DMS153 treated with DMSO at 0.1 percent for 48 hours (cell line): Measurements from ENCODE around the gene NUP50.

Experiments used
- DNase-seq: peaks from one replicate; lab custom pipeline; 2025; ENCODE audit not compliant: unreplicated experiment; lab: John Stamatoyannopoulos, UW

NUP50 gene

DNA sequence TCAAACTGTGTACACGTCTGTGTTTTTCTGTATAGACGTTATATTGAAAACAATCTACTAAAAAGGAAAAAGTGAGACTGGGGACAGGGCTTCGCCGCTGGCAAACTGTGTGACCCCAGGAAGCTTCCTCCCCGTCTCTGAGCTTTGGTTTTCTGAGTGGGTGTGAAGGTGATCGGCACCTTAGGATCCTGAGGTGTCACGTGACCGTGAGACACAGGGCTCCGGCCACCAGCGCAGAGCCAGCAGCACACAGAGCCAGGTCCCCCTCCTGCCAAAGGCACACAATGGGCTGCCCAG lies 44.9 kb downstream of the NUP50 start:
- DNase-seq = no peak

DNA sequence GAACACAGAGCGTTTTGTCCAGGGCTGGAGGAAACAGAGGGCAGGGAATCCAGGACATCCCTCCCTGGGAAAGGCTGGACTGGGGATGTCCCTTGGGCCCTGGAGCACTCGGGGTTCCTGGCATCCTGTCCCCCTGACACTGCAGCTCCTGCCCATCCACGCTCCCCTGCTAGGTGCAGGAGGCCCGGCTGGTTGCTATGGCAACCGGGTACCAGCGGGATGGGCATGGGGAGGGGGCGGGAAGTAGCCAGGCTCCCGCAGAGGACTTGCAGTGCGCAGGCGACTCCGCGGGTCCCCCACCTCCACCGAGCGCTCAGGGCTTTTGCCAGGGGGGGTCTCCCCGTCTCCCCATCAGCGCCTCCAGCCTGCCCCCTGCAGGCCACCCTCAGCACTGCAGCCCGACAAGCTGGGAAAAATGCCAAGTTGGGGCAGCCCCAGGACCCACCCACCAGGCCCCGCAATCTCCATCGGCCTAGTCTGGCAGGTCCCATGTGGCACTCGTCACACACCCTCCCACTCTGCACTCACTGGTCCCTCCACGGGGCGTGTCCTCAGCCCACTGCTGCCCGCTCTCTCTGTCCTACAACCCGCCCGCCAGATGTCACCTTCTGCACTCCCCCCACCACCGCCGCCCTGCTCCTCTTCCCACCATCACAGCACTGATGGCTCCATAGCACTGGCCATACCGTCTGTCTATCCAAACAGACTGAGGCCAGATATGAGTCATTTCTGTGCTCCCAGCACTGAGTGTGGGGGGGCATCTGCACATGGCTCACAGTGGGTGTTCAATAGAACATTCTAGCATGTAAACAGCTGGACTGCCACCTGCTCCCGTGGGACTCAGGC lies 45.5 kb downstream of the NUP50 start:
- DNase-seq = no peak

DNA sequence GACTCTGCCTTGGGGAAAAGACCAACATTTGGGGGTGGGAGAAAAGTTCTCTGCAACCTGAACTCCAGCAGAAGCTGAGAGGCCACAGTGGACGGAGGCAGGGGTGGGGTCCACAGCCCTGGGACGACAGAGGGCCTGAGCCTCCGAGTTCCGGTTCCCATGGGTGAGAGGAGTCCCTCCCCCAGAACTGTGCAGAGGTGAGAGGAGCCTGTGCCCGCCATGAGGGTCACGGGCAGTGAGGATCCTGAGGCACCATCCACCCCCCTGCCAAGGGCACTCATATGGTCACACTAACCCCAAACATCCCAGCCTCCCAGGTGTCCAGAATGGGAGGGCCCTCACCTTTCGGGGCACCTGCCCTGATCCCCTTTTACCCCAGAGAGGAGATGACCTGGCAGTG lies 46.4 kb downstream of the NUP50 start:
- DNase-seq = no peak

DNA sequence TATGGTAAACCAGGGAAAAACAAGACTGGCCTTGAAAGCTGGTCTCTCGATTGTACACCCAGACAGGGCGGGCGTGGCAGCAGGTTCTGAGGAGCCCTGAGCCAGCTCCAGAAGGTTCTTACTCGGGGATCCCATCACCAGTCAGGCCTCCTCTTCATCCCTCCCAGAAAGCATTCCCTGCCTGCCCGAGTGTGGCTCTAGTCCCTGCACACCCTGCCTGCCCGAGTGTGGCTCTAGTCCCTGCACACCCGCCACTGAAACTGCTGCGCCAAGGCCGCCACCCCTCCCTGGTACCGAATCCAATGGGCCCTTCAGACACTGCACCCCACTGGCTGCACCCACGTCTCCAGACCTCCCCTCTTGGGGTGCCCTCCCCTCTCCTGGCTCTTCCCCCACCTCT lies 46.9 kb downstream of the NUP50 start:
- DNase-seq = no peak

DNA sequence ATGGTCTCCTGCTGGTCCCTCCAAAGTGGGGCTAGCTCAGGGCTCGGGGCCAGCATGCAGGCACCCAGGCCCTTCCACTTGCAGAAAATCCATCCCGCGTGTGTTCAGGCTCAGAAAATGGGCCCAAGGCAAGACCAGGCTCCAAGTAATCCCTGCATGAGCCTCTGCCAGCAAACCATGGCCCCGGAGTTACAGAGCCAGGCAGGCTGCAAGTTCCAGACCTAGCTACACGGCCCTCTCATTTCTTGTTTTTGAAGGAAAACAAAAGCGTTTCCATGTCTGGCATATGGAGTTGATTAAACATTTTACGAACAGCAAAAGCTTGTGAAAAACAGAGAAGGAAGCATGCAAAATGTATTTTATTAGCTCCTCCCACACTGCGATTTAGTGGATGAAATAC lies 47.3 kb downstream of the NUP50 start:
- no peak for DNase-seq

DNA sequence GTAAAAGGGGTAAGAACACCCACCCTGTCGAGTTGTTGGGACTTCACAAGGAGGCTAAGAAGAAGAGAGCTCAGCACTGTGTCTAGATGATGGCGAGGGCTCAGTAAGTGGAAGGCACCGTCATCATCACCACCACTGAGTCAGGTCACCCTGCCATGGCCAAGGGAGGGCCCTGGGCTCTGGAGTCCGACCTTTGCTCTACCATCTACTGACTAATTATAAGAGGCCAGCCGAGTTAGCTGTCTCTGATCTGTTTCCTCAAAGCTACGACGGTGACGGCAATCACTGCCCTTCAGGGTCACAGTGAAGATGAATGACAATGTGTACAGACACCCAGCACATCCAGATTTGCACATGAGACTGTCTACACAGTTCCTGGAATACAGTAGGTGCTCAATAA lies 47.7 kb downstream of the NUP50 start:
- DNase-seq = no peak

DNA sequence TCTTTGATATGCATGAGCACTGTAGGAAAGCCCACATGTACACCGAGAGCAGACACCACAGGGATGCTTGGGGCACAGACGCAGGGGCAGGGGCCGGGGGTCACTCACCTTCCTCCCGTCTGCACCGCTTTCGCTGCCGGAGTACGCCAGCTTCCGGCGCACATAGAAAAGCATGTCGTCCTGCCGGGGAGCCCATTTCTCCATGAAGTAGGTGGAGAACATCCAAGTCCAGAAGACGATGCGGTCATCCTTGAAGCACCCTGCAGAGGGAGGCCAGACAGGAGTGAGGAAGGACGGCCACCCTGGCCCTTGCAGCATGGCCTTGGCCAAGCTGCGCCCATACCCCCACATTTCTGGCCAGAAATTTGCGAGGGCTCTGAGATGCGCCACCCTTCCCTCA lies 48.1 kb downstream of the NUP50 start:
- DNase-seq = no peak

DNA sequence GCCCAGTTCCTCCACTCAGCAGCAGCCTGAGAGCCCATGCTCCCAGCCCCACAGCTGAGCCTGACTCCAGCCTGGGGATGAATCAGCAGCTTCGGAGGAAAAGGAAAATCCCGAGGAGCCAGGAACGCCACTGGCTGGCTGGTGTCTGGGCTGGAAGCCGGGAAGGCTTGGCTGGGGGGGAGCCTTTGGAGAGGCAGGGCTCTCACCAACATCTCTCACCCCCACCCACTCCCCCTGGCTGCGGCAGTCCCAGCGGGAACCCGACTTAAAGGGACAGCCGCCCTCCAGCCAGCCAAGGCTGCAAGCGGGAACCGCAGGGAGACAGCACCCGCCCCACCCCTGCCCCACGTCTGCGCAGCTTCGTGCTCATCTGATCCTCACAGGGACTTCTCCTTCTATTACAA lies 48.6 kb downstream of the NUP50 start:
- DNase-seq = no peak

DNA sequence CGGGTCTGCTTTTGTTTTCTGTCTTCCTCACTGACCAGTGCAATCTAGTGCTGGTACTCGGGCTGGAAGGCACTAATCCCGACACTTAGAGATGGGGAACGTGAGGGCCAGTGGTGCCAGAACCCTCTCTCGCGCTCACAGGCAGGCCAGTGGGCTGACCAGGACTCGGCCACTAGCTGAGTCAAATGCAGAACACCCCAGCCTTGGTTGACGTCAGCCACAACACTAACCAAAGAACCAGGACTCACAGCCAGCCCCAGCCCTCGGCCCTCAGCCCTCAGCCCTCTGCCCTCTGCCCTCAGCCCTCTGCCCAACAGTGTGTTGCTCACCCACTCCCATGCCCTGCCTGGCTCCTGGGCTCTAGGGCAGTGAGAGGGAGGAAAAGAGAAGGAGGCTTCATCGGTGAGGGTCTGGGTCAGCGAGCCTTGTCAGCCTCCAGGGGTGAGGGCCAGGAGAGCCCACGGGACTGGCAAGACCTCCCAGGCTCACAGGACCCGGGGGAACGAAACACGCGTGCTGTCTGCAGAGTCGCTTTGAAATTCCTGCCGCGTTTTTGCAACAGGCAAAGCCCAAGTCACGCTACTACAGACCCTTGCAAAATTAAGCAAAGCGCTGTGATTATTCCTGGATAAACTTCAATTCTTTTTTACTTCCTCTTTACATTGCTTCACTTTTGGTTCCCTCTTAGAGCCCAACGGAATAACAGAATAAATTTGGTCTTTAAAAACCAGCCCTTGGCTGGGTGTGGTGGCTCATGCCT lies 49.4 kb downstream of the NUP50 start:
- DNase-seq = no peak

DNA sequence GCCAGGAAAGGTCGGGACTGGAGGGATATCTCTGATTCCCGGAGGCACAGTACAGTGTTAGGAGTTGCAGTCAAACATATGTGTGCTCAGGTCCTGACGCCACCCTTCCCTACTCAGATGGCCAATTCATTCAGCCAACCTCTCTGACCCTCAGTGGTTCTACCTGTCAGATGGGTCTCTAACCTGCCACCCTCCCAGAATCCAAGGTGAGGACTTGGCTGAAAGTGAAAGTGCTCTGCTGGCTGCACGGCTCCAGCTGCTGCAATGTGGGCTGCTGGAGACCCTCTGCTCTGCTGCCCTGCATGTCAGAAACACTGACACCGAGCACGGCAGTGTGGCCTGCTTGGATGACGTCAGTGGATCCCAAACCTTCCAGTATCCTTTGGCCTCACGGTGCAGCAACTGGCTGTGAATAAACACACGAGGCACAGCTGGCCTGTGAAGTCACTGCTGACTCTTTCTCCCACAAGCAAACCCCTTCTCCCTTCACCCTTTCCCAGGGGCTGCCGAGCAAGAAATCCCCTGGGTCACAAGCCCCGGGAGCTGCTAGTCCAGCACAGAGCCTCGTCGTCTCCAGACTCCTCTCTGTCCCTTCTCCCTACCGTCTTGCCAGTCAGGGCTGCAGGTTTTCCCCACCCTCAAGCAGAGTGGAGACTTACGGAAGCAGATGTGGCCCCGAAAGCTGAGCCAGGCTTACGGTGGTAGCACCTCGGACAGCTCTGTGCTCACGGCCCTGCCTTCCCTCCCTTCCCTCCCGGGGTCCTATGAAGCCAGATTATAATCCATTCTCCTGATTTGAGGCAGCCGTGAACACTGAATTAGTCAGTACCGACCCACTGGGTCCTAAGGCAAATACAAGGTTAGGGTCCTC lies 52.6 kb downstream of the NUP50 start:
- DNase-seq = no peak

DNA sequence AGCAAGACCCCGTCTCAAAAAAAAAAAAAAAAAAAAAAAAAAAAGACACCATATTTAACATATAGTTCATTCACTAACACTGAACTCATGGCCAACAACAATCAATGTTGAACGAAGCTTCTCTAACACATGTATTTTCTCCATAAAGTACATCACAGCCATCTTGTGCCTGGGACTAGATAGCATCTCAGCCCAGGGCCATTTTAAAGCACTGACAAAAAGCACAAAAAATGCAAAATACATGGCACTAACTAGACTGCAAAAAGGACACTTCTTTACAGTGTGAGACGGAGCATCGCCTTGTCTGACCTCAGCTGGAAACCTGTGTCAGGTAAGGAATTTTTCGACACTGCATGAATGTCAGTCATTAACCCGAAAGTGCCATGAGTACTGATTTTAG lies 53.6 kb downstream of the NUP50 start:
- no peak for DNase-seq

DNA sequence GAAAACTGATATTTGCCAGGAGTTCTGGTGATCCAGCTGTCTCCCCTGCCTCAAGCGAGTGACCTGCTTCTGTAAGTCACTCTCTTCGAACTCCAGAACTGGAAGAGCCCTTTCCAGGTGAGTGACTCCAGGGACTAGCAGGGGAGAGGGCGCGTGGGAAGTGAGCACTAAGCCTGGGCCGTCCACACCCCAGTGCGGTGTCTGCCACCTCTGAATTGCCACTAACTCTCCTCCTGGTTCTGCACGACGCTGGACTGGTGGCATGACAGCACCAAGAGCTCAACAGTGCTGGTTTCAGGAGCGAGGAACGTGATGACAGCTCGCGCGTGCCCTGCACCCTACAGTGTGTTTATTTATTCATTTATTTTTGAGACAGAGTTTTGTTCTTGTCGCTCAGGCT lies 54.1 kb downstream of the NUP50 start:
- no peak for DNase-seq

DNA sequence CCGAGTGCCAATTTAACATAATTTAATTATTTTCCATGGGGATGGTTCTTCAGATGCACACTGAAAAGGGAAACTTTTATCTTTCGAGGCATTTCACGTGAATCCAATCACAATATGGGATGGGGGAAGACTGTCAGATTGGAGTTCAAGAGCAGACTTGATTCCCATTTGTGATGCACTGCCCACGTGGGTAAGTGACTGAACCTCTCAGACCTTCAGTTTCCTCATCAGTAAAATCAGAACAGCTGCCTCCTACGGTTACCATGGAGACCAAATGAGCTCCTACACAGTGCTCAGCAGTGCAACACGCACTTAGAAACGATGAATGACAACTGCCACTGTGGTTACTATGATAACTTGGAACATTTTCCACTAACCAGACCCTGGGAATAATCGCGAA lies 55.3 kb downstream of the NUP50 start:
- DNase-seq = no peak

DNA sequence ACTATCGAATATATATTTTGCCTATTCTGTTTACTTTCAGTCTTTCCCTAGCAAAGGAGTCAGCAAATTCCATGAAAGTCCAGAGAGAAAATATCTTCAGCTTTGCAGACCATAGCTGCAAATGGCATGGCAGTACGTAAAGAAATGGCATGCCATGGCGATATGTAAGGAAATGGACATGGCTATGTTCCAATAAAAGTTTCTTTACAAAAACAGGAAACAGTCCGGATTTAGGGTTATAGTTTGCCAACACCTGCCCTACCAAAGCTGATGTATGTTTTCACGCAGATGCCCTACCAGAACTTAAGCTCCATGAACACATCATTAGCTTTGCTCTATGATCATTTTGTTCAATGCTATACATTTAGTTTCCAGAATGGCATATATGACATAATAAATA lies 57.5 kb downstream of the NUP50 start:
- DNase-seq = no peak

DNA sequence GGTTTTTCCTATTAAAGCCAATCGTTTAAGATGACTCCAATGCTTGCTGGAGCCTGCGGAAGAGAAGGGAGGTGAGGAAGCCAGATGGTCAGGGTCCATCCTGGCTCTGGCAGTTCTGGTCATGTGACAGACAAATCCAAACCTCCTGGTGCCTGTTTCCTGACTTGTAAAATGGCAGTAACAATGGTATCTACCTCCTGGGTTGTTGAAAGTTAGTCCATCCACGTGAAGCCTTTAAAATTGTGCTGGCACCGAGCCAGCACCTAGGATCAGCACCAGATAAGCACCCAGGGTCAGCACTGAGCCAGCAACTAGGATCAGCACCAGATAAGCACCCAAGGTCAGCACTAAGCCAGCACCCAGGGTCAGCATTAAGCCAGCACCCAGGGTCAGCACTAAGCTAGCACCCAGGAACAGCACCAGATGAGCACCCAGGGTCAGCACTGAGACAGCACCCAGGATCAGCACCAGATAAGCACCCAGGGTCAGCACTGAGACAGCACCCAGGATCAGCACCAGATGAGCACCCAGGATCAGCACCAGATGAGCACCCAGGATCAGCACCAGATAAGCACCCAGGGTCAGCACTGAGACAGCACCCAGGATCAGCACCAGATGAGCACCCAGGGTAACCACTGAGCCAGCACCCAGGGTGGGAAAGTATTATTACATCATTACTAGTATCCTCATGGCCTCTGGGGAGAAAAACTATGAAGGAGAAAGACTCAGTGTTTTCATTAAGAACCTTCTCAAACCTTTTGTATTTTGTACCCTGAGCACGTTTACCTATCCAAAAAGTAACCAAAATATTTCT lies 59.8 kb downstream of the NUP50 start:
- DNase-seq = no peak

DNA sequence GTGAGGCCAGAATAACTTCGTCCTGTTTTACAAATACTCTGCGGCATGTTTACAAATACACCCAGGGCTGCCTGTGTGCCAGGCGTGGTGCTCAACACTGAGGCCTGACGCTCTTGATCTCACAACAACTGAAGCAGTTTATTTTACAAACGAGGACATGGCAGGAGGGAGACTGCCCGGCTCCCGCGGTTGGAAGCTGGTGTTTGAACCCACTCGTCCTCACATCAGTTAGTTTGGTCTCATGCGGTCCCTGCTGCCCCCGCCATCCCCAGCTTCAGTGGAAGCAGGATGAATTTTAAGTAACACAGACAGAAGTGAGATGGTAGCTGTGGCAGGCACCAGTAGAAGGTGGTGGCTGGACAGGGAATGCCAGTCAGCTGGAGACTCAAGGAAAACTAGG lies 60.6 kb downstream of the NUP50 start:
- DNase-seq = no peak

DNA sequence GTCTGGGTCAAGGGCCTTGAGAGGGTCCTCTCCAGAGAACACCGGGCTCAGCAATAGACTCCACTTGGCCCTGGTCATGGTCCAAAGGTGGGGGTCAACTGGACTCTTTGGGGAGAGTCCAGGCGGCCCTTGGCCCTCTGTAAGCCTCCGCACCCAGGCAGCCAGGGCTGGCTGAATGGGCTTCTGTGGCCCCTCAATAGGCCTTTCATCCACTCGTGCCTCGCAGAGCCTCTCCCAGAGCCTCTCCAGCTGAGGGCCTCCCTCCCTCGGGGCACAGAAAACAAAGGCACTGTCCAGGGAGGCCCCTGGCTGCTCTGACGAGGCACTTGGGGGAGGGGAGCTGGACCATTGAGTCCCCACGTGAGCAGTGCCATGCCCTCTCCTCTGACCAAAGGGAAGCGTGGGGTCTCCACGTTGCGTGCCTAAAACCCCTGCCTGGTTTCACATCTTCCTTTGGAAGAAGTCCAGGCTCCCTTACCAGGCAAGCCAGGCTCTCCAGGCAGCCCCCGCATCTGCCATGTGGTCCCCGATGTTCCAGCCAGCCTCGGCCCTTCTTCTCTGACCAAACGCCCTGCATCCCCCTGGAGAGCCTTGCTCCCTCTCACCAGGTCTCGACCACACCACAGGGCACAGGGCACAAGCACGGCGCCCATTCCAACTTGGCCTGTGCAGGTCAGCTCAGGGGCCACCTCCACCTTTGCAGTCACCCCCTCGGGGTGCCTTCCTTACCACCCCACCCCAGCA lies 61.4 kb downstream of the NUP50 start:
- no peak for DNase-seq

DNA sequence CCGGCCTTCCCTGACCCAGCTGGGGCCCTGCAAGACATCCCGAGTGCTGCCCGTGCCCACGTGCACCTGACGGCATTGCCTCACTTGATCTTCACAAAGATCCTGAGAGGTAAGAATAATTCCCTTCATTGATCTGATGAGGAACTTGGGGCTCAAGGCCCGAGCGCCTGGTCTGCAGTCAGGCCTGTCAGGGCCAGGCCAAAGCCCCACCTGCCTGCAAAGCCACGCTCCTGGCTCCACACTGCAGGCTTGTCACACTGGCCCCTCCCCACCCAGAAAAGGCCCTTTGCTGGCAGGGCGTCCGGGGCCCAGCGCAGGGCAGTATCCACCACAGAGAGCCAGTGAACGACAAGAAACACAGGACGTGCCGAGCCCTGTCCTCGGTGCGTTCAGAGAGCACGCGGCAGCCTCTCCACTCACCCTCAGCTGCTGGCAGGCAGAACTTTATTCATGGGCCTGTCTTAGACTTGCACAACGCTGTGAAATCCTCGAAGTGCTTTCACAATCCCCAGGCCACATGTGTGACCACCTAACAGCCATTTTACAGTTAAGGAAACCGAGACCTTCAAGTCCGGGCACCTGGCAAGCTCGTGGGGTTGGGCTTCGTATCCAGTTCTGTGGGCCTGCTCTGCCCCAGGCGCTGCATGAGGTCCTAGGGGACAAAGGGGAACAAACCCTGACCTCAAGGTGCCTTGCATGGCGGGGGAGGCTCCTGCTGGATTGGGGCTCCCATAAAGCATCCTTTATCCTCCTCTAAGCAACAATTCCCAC lies 62.2 kb downstream of the NUP50 start:
- DNase-seq = no peak

DNA sequence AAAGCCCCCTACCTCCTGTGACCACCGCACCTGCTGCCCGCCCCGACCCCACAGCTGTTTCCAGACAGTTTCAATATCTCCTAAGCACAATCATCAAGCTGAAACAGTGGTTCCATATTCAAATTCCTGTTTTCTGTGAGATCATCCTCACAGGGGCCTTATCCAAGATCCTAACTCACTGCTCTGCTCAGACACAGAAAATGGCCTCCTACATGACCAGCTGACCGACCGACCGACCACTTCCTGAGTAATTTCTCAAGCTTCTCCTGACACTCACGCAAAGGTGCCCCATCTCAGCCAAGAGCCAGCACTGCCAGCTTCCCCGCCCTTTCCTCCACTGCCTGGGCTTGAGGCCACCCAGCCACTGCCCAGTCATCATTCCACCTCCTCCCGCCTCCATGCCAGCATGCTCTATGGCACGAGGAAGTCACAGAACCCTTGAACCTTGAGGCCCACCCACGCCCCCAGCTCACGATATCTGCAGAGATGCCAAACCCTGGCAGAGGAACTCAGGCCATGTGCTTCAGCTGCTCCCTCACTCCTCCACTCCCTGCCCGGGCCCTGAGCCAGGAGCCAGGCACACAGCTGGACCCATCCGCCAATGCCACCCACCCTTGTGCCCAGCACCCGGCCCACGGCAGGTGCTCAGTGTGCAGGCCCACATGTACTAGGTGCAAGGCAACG lies 62.9 kb downstream of the NUP50 start:
- no peak for DNase-seq
